GM18499 (cell line): ENCODE results near the gene FAM174B.

Source experiments
- ATAC-seq: cut with Tn5 transposase; IDR thresholded peaks from one replicate; pipeline ENCODE4 v1.9.1; 2021; ENCODE audit warnings: moderate number of reproducible peaks; ENCODE audit not compliant: insufficient read depth, unreplicated experiment

Gene FAM174B

DNA sequence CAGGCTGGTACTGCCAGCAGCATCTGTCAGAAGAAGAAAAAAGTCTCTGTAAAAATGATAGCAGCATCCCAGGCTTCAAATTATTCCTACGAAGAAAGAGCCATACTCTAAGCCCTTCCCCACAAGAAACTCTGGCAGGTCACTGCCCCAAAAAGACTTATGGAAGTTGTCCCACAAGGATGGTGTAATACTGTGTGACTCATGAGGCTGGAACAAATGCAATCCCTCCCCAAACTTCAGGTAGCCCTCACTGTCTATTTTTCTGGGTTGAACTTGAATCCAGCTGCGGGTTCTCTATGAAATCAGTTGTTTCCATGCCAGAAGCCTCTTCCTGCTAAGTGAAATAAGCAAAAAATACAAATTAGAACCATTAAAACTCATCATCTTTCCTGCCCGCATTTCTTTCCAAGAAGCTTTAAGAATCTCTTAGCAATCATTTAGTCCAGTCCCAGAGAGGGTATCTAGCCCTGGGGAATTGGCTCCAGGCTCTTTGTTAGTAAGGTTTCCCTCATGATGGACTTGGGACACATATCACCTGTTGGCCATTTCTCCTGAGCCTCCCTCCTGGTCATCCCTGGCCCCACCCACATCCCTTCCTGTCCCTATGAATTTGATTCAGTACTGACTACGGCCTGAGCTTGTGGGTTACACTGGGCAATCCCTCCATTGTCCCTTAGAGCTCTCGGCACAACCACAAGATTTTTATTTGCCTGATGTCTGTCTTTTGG is 51.7 kb downstream of the FAM174B start:
- ATAC-seq = no peak

DNA sequence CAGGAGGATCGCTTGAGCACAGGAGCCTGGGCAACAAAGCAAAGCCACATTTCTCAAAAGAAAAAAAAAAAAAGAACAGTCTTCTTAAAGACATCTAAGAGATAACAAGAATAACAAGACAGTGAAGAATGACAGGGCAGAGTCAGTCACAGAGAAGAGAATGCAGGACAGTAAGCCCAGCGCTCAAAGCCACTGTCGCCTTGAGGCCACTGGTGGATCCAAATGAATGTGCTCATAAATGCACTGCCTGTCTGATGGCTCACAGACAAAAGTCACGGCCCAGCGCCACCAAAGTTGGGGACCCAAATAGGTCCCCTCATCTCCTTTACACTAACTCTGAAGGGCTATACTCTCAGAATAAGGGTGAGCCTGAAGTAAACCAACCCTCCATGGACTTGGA is 52.3 kb downstream of the FAM174B start:
- no peak for ATAC-seq

DNA sequence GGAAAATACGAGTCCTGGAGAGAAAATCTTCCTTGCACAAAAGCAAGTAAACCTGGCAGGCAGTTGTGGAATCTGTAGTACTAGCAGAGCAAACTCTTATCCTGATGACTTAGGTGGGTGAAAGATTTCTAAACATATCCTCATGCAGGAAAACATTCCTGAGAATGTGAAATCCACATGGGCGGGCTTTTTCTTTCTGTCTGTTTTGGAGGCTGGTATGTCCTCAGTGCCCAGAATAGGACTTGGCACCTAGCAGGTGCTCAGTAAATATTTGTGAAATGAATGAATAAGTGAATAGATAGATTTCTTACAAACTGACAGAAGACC is 53.3 kb downstream of the FAM174B start:
- no peak for ATAC-seq

DNA sequence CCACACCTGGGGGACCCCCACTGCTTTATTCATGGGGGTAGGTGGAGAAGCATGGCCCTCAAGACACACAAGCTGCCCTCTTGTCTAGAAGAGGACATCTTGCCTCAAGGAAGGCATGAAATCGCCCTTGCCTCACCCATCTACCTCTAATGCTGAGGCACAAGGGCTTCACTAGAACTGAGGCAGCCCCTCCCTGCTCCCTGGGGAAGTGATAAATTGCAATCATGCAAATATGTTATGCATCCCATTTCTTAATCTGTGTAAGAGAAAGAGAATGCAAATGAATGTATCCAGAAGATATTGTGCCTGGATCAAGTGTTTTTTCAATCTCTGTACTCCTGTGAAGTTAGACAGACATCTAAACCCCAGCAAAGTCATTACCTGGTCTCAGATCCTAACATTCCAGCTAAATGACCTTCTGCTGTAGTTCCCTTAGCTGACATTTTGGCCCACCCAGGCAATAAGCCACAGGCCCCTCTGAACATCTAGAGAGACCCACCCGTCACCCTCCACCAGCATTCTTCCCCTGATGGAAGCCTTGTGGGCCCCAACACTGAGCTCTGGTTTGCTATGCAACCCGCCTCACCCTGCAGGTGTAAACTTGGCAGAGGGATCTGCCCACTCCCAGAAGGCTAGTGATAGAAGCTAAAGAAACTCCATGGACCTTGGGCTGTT is 53.8 kb downstream of the FAM174B start:
- no peak for ATAC-seq

DNA sequence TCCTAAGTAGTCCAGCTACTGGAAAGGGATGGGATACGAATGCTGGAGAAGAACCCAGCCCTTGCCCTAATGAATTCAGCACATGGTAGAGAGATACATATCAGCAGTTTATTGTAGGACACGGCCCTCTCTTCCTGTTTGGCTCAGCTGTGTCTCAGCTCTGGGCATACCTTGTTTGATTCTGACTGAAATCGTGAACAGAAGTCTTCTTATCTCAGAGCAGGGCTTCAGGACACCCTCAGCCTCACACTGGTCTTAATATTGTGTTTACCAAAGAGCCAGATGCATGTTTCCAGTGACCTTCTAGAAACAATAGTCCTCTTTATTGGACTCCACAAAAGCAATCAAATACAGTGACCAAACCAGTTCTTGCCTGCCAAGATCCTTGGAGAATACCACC is 54.7 kb downstream of the FAM174B start:
- no peak for ATAC-seq

DNA sequence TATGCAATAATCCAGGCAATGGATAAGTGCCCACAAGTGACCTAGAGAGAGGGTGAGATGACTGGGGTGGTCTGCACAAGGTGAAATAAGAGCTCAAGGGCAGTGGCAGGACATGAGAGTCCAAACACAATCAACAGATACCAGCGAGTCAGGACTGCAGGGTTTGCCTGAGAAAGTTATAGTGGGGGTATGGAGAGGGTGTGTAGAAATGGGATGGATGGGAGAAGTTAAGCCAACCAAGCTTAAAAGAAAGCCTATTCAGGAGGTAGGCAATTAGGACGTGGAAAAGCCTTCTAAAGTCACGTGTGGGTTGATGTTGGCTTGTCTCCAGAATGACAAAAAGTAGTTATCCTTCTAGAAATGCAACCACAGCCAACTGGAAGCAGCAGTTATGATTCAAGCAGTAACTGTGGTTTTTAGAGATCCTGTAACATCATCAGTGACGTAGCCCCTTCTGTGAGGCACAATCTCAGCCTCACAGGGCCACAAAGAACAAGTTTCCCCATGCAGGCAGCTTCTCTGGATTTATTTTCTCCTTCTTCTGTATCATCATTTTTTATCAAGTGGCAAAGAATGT is 56.1 kb downstream of the FAM174B start:
- ATAC-seq = no peak

DNA sequence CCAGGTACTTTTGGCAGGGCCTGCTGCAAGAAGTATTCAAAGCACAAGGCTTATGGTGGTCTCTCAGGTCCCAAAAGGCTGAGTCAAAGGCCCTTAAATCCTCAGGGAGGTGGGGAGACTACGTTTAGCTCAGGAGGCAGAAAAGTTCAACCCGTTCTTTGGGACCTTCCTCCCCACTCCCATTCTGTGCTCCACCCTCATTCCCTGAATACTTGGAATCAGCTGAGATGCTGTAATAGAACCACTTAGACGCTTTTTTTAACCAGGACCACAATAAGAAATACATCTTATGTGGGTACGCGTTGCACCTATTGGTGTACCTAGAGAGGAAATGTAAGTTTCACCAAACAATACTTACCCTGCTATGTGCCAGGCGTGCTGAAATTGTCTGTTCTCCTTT is 58.0 kb downstream of the FAM174B start:
- no peak for ATAC-seq

DNA sequence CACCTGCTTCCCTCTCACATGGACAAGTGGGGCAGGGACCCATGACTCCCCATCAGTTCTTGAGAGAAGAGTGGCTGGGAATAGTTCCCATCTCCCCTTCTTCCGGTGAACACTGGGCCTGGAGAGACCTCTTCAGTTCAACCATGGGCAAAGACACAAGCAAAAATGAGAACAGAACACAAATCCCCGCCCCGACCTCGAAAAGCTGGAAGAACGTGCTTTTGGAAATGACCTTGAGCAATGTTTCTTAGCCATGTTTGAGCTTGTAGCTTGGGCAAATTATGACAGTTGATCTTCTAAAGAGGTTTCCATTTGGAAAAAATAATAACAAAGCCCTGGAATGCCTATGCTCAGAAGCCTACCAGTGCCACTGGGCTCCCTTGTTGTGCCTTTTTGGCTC is 59.0 kb downstream of the FAM174B start:
- ATAC-seq = no peak

DNA sequence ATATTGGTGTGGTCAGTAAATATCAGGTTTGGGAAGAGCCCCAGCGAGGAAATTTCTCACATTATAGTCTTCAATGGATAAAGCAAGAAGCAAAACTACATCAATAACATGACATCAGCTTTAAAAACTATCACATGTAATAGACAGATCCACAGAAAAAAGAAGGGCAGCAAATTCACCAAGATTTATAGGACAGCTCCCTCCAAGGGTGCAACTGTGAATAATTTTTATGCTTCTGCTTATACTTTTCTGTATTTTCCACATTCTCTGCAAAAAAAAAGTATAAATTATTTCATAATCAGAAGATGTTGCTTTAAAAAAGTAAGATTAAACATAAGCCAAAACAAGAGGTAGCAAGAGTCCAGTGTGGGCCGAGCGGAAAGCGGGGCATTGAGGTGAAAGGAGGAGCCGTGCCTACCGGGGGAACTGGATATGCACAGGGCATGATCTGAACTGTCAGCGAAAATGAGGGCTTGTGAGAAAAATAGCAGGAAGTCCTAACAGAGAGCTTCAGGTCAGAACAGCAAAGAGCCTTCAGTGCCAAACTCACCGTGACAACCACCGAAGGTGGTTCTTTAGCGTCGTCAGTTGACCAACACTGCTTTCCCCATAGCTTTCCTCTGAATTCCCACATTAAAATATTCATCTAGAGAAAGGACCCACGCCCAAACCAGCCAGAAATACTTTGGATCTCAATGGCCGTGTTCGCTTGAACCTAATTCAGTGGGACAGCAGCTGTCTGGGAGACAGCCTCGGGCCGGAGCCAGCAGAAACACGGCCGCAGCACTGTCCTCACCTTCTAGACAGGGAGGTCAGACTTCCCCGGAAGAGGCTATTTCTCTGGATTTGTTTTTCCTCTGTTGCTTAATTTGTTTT is 59.8 kb downstream of the FAM174B start:
- no peak for ATAC-seq

DNA sequence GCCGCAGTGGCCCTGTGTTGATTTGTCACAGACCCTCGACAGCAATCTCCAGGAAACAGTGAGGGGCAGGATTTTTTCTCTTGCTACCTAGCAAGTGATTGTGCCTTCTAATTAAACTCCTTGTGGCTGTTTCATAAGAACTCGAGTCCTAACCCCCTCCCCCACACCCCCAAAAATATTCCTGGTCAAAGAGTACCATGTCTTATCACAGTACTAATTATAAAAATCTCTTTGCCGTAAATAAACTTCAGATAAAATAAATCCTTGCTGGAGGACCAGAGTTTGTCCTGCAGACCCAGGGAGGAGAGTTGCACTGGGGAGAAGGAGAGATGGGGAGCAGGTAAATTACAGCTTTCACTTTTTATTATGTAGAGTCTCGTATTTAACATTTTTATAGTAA is 64.3 kb downstream of the FAM174B start:
- ATAC-seq = no peak

DNA sequence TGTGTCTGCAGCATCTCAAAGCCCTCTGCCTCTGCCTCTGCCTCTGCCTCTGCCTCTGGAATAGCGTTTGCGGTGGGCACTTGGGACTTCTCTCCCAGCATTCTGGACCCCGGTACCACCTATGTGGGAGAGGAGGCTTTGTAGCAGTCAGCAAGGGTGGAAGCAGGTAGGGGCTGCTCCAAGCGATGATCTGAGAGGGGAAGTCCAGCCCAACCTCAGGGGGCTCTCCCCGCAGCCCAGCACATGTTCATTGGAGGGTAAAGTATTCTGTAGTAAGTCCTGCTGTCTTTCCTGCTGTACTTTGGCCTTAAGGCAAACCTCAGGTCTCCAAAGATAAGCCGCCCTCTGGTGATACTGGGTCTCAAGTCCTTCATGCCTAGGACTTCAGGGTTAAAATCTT is 68.6 kb downstream of the FAM174B start:
- ATAC-seq = no peak

DNA sequence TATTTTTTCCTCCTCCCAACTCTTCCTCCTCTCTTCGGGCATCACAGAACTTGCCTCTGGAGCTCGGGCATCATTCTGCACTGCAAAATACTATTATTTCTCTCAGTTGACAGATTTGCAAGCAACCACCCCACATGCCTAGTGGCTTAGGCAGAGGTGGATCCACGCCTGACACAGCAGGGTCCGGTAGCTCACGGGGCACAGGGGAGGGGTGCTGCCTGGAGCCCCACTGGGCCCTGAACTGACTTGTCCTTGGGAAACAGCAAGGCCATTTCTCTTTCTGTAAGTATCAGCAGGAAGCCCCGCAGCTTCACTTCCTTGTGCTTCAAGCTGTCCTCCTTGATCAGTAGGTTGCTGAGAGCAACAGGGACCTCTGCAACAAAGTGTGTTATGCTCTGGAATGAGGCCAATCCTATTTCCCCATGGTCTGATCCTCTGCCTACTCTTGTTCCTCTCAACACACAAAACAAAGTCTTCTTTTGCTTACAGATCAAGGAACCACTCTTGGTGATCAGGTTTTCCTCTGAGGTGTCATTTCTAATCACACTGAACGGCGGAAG is 69.1 kb downstream of the FAM174B start:
- ATAC-seq = no peak

DNA sequence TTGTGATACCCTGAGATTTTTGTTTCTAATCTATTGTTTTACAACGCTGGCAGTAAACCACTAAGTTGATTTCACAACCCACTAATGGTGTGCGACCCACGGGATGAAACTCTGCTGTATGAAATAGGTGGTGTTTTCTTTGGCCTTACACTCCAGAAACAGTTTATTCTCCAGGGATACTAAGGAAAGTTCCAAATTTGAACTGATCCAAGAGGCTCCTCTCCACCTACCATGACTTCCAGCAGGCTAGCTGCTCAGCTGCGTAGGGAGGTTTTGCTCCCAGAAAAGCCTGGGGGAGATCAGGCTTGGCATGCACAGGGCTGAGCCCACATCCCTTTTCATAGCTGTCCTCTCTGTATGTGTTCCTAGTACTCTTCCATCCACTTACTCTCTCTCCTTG is 71.5 kb downstream of the FAM174B start:
- no peak for ATAC-seq

DNA sequence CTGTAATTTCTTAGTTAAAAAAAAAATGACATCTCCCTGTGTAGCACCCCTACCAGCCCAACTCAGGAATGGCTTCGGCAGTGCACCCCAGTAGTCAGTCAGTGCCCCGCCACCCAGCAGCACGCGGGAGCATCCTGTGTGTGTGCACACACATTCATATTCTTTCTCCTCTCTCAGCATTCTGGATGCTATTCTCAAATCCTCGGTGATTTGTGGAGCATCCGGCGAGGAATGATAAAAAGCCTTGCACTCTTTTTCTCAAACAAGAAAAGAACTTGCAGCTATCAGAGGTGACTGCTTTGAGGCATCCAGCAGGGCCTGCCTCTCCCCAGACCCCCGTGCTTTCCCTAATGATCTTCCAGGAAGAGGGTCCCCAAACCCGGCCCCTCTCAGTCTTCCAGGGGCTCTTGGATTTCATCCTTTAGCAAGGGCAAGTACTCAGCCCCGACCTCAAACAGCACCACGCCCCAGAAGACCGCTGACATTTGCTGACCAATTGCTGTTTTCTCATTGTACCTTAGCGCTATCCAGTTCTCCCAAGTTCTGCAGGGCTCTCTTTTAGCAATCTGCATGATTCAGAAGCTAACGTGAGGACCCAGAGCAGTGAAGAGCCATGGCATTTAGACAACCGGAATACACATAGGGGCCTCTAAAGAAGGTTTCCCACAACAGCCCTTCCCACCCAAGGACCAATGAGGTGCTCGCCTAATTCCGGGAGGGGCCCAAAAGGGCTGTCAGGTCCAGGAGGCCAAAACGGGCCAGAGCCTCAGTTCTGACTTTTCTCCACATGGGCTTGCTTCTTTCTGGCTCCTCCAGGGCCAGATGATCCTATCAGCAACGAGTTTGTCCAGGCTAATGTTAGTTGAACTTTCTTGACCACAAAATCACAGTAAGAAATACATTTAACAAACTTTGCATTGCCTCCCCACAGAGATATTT is 72.2 kb downstream of the FAM174B start:
- ATAC-seq = no peak

DNA sequence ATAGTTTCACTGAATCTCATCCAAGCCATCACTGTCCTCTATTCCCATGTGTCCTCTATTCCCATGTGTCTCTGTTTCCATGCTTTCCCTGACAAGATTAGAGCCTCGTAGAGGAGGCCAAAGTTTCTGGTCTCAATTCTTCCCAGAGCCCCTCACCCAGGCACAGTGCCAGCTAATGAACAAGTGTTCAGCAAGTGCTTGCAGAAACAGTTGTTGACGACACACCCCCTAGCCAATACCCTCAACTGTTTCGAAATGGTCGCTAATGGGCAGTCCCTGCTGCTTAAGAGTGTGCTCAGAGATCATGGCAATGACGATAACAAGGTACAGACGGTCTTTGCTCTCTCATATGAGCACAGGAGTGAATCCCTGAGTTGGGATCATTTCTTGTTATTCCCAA is 73.4 kb downstream of the FAM174B start:
- no peak for ATAC-seq

DNA sequence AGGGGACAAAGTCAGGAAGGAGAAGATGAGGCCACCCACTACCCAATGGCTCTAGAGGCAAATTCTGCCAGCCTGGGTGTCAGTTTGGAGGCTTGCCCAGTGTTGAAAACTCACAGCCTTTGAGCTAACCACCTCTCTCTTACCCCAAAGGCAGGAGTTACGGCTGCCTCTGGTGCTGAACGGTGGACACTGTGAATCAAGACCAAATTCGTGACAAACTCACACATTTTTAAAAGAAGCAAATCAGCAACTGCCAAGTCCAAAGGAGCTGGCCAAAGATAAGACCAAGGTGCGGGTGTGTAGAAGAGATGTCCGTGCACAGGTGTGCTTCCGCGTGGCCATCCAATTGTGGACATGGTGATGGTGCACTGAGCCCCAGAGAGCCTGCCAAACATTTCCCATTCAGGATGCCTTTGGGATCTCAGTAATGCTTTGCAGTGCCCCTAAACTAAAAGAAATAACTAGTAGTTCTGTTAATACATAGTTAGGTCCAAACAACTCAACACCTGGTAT is 74.6 kb downstream of the FAM174B start:
- ATAC-seq = no peak

DNA sequence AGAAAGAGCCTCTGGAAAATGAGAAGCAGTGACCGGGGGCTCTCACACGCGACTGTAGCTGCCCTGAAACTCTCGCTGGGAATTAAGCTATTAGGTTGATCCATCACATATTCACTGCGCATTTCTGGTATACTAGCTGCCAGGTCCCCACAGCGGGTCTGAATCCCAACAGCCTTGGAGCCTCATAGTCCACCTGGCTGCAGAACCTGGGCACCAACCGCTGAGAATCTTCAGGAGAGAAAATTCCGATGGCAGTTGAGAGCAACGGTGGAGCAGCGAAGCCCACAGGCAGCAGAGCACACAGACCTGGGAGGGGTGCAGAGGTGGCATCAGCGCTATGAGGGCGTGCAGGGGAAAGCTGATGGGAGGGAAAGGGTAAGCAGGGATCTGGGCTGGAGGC is 75.1 kb downstream of the FAM174B start:
- no peak for ATAC-seq

DNA sequence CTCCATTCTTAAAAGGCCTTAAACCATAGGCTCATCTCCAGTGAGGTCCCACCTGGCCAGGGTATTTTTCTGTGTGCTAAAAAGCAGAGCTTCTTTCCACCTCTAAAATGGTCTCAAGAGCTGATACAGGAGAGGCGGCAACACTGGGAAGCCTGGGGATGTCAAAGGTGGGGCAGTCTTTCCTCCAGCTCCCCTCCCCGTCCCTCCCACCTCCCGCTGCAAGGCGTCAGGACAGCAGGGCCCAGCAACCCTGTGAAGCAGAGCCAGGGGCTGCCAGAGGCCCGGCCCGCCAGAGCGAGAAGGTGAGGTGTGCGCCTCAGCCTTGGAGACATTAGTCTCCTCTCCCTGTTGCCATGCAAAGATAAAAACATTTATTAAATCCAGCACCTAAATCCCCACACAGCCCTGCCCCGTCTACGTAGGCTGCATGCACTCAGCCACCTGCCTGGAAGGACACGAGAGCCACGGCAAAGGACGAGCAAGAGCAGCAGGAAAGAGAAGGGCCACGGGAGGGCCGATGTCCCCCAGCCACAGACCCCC is 75.6 kb downstream of the FAM174B start:
- no peak for ATAC-seq

DNA sequence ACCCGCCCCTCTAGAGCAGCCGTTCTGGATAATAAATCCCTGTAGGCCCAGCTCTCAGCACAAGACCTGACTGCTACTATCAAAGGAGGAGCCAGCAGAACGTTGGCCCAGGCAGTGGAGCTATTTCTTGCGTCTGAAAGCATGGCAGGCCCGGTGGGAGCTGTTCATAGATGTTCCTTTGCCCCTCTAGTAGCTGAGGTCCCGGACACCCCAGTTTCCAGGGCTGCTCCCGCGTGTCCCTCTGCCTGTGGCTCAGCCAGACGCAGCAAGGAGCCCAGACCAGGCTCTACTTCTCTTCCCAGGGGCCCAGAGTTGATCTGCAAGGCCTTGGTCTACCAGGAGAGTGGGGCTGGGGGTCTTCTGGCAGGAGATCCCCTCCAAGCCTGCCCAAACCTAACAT is 76.1 kb downstream of the FAM174B start:
- no peak for ATAC-seq
